ENCODE data around the gene RXRA. TPM values are rescaled to one million over a fixed set of nuclear protein-coding genes. Genes with fewer than 3 reads are reported as not detected.

Gene RXRA
- total RNA-seq, 2 experiments from 2014 or later = 22.1 to 22.5 TPM

DNA sequence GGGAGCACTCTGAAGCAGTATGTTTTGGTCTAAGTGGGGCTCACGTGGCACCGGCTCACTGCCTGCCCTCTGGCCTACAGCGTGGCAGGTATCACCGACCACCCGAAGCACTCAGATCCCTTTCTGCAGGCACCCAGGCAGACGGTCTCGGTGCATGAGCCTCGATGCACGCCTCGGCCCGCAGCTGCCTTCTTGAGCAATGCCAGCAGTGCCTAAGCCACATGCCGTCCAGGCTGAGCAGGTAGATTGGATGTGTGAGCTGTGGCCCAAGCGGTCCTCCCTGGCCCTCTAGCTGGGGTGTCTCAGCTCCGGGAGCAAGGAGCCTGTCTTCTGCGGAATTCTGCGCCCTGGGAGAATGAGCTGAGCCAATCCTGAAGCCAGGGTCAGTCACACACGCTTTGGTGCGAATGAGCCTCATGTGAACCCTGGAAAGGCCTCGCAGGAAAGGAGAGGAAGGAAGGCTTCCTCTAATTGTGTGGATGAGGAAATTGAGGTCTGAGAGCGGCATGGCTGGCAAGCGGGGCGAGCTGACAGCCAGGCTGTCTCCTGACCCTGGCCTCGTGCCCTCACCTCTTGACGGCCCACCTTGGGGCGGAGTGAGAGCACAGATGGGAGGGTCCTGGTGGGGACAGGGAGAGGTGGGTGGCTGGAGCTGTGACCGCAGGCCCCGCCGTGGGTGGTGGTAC lies 14.4 kb downstream of the RXRA start:
- Mint-ChIP-seq H3K4me3 (no peak overlapping the region), H3K36me3 (no peaks in the 10 kb centered on the region), H3K27ac (no peak overlapping the region), H3K4me1 (ENCODE audit: low read depth) (peaks cover 3% of the 10 kb centered on the region), H3K27me3 (no peaks in the 10 kb centered on the region), H3K9me3 (no peaks in the 10 kb centered on the region)
- no peak for DNase-seq
- CTCF ChIA-PET = no interaction called here
- intact Hi-C loops (cut with micrococcal nuclease) = no loop called here
- POLR2A ChIA-PET = no interaction called here

GRCh38 chr9:134341306-134341705 lies 15.1 kb downstream of the RXRA start:
- no peak overlapping the region for H3K4me3 Mint-ChIP-seq
- H3K4me1 Mint-ChIP-seq (ENCODE audit: low read depth) = peaks cover 3% of the 10 kb centered on the region
- ChIA-PET POLR2A (no interaction called here), CTCF (interaction anchor here (0.8 kb wide), 1 partner anchor 170 kb away, joined by 4 read pairs; no protein-coding TSS in a partner anchor)
- no peaks in the 10 kb centered on the region for H3K9me3 Mint-ChIP-seq
- no peaks in the 10 kb centered on the region for H3K36me3 Mint-ChIP-seq
- no peak overlapping the region for H3K27ac Mint-ChIP-seq
- no peaks in the 10 kb centered on the region for H3K27me3 Mint-ChIP-seq
- intact Hi-C loops (cut with micrococcal nuclease) = no loop called here
- no peak for DNase-seq

GRCh38 chr9:134341929-134342745 lies 15.9 kb downstream of the RXRA start:
- ChIA-PET CTCF (interaction anchor here (0.8 kb wide), 1 partner anchor 171 kb away, joined by 4 read pairs; no protein-coding TSS in a partner anchor), POLR2A (no interaction called here)
- H3K27ac Mint-ChIP-seq = no peak overlapping the region
- no peaks in the 10 kb centered on the region for H3K9me3 Mint-ChIP-seq
- H3K27me3 Mint-ChIP-seq = no peaks in the 10 kb centered on the region
- H3K36me3 Mint-ChIP-seq = no peaks in the 10 kb centered on the region
- no peak for DNase-seq
- H3K4me3 Mint-ChIP-seq = no peak overlapping the region
- H3K4me1 Mint-ChIP-seq (ENCODE audit: low read depth) = peaks cover 3% of the 10 kb centered on the region
- intact Hi-C loops (cut with micrococcal nuclease) = no loop called here

DNA sequence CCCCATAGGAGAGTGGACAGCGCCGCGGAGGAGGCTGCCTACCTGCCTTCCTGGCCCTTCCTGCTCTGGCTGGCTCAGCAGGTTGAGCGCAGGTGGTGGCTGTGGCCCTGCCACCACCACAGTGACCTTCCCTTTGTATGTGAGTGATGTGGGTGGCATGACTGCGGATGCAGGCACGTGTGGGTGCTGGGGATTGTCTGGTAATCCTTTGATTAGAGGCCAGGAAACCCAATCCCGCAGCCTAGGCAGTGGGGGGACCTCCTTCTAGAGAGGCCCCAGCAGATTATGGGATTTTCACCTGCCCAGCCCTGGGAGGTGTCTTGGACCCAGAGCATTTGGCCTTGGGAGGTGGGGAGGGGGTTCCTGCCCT lies 16.5 kb downstream of the RXRA start:
- intact Hi-C loops (cut with micrococcal nuclease) = no loop called here
- H3K27me3 Mint-ChIP-seq = no peaks in the 10 kb centered on the region
- H3K36me3 Mint-ChIP-seq = no peaks in the 10 kb centered on the region
- no peak overlapping the region for H3K27ac Mint-ChIP-seq
- CTCF ChIA-PET = no interaction called here
- H3K9me3 Mint-ChIP-seq = no peaks in the 10 kb centered on the region
- POLR2A ChIA-PET = no interaction called here
- H3K4me3 Mint-ChIP-seq = no peak overlapping the region
- DNase-seq = no peak
- peaks cover 3% of the 10 kb centered on the region for H3K4me1 Mint-ChIP-seq (ENCODE audit: low read depth)

DNA sequence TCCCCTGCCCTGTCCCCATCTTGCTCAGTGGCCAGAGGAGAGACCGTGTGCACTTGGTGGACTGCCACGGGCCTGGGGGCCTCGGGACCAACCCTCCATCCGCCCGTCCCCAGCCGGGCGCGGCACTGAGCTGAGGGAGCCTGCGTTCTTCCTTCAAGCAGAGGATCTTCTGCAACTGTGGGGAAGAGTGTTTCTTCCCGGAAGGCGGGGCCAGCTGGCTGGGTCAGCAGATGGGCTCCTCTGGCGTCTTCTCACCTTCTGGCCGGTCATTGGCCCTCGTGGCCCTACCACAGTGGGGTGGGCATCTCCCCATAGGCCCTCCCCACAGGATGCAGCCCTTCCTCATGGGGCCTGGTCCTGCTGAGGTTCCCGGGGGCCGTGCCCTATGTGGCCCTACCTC lies 17.4 kb downstream of the RXRA start:
- H3K4me1 Mint-ChIP-seq (ENCODE audit: low read depth) = peaks cover 3% of the 10 kb centered on the region
- DNase-seq = no peak
- H3K4me3 Mint-ChIP-seq = no peak overlapping the region
- H3K27me3 Mint-ChIP-seq = no peaks in the 10 kb centered on the region
- ChIA-PET POLR2A (interaction anchor here (1.2 kb wide), 1 partner anchor 179 kb away, joined by 3 read pairs; the partner anchor contains the start of gene RNU6ATAC), CTCF (no interaction called here)
- H3K27ac Mint-ChIP-seq = no peak overlapping the region
- no peaks in the 10 kb centered on the region for H3K9me3 Mint-ChIP-seq
- no peaks in the 10 kb centered on the region for H3K36me3 Mint-ChIP-seq
- intact Hi-C loops (cut with micrococcal nuclease) = no loop called here

GRCh38 chr9:134344068-134344799 lies 18.0 kb downstream of the RXRA start:
- Mint-ChIP-seq H3K36me3 (no peaks in the 10 kb centered on the region), H3K4me3 (no peak overlapping the region), H3K4me1 (ENCODE audit: low read depth) (peaks cover 3% of the 10 kb centered on the region), H3K27me3 (no peaks in the 10 kb centered on the region), H3K9me3 (no peaks in the 10 kb centered on the region), H3K27ac (no peak overlapping the region)
- intact Hi-C loops (cut with micrococcal nuclease) = no loop called here
- DNase-seq = no peak
- ChIA-PET CTCF (no interaction called here), POLR2A (interaction anchor here (1.2 kb wide), 1 partner anchor 180 kb away, joined by 3 read pairs; the partner anchor contains the start of gene RNU6ATAC)

DNA sequence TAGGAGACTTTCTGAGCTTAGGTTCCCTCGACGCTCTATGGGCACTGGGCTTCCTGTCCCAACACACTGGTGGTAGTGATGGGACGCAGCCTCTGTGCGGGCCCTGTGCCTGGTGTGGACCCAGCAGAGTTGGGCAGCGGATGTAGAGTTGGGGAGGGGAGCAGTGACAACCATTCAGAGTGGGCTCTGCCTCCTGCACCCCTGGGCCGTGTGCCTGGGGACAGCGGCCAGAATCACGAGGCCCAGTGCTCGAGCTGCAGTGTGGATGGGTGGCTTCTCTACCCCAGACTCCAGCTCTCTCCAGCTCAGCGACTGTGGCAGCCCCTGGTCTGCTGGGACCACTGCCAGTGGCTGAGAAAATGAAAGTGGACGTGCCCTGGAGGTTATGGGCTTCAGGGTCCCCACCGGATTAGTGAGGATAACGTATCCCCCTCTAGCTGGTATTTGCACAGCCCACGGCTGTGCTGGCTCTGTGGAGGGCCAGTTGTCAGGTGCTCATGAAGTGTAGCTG lies 18.6 kb downstream of the RXRA start:
- DNase-seq = no peak
- peaks cover 3% of the 10 kb centered on the region for H3K4me1 Mint-ChIP-seq (ENCODE audit: low read depth)
- H3K27me3 Mint-ChIP-seq = no peaks in the 10 kb centered on the region
- no peak overlapping the region for H3K4me3 Mint-ChIP-seq
- POLR2A ChIA-PET = interaction anchor here (1.2 kb wide), 1 partner anchor 180 kb away, joined by 3 read pairs; the partner anchor contains the start of gene RNU6ATAC
- H3K9me3 Mint-ChIP-seq = no peaks in the 10 kb centered on the region
- no peaks in the 10 kb centered on the region for H3K36me3 Mint-ChIP-seq
- CTCF ChIA-PET = no interaction called here
- no peak overlapping the region for H3K27ac Mint-ChIP-seq
- intact Hi-C loops (cut with micrococcal nuclease) = no loop called here

DNA sequence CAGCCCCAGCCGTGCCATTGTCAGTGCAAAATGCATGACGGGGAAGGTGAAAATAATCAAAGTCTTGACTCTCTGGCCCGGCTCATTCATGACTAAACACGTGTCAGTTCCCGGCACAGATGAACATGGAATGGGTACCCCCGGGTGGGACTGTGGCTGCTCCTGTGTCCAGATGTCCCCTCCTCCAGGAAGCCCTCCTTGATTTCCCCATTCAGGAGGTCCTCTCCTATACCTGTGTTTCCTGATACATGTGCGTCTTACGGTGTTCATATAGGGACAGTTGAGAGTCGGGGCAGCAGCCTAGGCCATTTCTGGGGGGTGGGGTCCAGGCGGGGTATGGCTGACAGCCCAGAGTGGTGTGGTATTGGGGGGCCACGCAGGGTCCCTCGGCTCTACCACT lies 19.5 kb downstream of the RXRA start:
- ChIA-PET POLR2A (no interaction called here), CTCF (no interaction called here)
- Mint-ChIP-seq H3K9me3 (no peaks in the 10 kb centered on the region), H3K27me3 (no peaks in the 10 kb centered on the region), H3K36me3 (no peaks in the 10 kb centered on the region), H3K4me1 (ENCODE audit: low read depth) (peaks cover 3% of the 10 kb centered on the region), H3K27ac (no peak overlapping the region), H3K4me3 (no peak overlapping the region)
- intact Hi-C loops (cut with micrococcal nuclease) = no loop called here
- no peak for DNase-seq

GRCh38 chr9:134346151-134346550 lies 19.9 kb downstream of the RXRA start:
- Mint-ChIP-seq H3K4me3 (no peak overlapping the region), H3K4me1 (ENCODE audit: low read depth) (peaks cover 3% of the 10 kb centered on the region), H3K9me3 (no peaks in the 10 kb centered on the region), H3K27me3 (no peaks in the 10 kb centered on the region), H3K36me3 (no peaks in the 10 kb centered on the region), H3K27ac (no peak overlapping the region)
- no peak for DNase-seq
- ChIA-PET POLR2A (no interaction called here), CTCF (no interaction called here)
- intact Hi-C loops (cut with micrococcal nuclease) = no loop called here

DNA sequence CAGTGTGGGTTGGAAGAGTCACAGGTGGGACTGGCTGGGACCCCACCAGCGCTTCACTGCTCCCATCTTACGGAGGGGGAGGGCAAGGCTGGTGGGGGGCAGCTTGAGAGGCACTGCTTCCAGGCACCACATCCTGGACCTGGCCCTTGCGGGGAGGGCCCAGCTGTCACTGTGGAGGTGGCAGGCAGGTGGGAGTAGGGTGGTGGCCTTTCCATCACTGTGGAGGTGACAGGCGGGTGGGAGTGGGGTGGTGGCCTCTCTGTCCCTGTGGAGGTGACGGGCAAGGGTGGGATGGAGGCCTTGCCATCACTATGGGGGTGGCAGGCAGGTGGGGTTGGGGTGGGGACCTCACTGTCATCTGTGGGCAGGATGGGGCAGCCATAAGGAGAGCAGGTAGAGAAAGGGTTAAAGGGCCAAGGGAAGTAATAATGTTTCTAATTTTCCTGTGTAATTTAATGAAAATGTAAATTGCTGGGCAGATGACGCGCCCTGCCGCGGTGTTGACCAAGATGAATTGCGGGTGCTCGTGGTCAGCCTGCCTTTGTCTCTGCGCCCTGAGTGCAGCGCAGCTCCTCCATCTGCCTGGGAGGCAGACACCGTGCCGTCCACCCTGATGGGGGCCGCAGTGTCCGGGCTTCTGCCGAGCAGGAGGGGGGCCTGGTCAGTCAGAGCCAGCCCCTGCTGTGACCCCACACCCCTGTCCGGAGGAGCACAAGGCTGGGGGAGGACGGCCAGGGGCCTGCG lies 20.8 kb downstream of the RXRA start:
- Mint-ChIP-seq H3K4me3 (no peak overlapping the region), H3K4me1 (ENCODE audit: low read depth) (peaks cover 3% of the 10 kb centered on the region), H3K27me3 (no peaks in the 10 kb centered on the region), H3K9me3 (no peaks in the 10 kb centered on the region), H3K27ac (no peak overlapping the region), H3K36me3 (no peaks in the 10 kb centered on the region)
- intact Hi-C loops (cut with micrococcal nuclease) = no loop called here
- no peak for DNase-seq
- ChIA-PET POLR2A (no interaction called here), CTCF (no interaction called here)

DNA sequence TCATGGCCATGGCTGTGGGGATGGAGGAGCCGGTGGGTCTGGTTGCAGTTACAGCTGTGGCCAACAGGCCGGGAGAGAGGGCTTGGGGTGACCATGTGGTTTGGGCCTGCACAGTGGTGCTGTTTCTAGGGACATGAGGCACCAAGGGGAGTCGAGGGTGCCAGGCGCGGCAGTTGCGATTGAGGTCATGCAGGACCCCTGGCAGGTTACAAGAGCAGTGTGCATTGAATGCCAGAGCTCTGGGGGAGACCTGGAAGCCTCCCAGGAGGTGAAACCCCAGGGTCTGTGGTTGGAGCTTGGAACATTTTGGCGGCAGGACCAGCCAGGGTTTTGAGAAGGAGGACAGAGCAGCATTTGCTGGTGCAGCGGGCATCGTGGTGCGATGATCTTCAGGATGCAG lies 21.7 kb downstream of the RXRA start:
- H3K36me3 Mint-ChIP-seq = no peaks in the 10 kb centered on the region
- POLR2A ChIA-PET = no interaction called here
- no peak for DNase-seq
- H3K4me1 Mint-ChIP-seq (ENCODE audit: low read depth) = peaks cover 3% of the 10 kb centered on the region
- intact Hi-C loops (cut with micrococcal nuclease) = no loop called here
- no peaks in the 10 kb centered on the region for H3K9me3 Mint-ChIP-seq
- no peaks in the 10 kb centered on the region for H3K27me3 Mint-ChIP-seq
- H3K27ac Mint-ChIP-seq = no peak overlapping the region
- no peak overlapping the region for H3K4me3 Mint-ChIP-seq
- CTCF ChIA-PET = no interaction called here

All from activated CD4-positive, alpha-beta memory T cell treated with anti-CD3 and anti-CD28 coated beads for 36 hours (primary cell).